Measurements from ENCODE around the gene PPP1R3E. TPM values are rescaled to one million over a fixed set of nuclear protein-coding genes. Genes with fewer than 3 reads are reported as not detected.

Gene PPP1R3E
- total RNA-seq, 4 donors from 2014 or later, result 15.3 to 29.9 (median 22.5) TPM

- H3K27ac ChIP-seq, result no peak overlapping the region
- no peak overlapping the region for H3K4me3 ChIP-seq
- no peaks in the 10 kb centered on the region for H3K9me3 ChIP-seq
- H3K27me3 ChIP-seq, result no peaks in the 10 kb centered on the region
- H3K36me3 ChIP-seq, result no peaks in the 10 kb centered on the region
- no peaks in the 10 kb centered on the region for H3K4me1 ChIP-seq
- 65% methylated on average over 4 of the region's 4 CpGs for WGBS
- DNase-seq (ENCODE audit: low spot score in 2 of 2), result no peak
- TF ChIP-seq POLR2AphosphoS5 (IDR thresholded peaks at IDR 0.05) (no peak), POLR2A (IDR thresholded peaks at IDR 0.05) (no peak), CTCF (IDR thresholded peaks at IDR 0.05) (no peak), EP300 (IDR thresholded peaks at IDR 0.05) (no peak)
Observed at GRCh38 chr14:23252420-23253333, 50.0 kb downstream of the PPP1R3E start.

- Histone ChIP-seq H3K27me3 (no peaks in the 10 kb centered on the region), H3K4me3 (no peak overlapping the region), H3K36me3 (no peaks in the 10 kb centered on the region), H3K27ac (no peak overlapping the region), H3K4me1 (no peaks in the 10 kb centered on the region), H3K9me3 (no peaks in the 10 kb centered on the region)
- no peak for TF ChIP-seq EP300 (IDR thresholded peaks at IDR 0.05)
- no peak for TF ChIP-seq POLR2A (IDR thresholded peaks at IDR 0.05)
- TF ChIP-seq POLR2AphosphoS5 (IDR thresholded peaks at IDR 0.05), result no peak
- no peak for DNase-seq (ENCODE audit: low spot score in 2 of 2)
- 57% methylated on average over 3 of the region's 3 CpGs for WGBS
Observed at GRCh38 chr14:23252006-23252405, 50.7 kb downstream of the PPP1R3E start.

GRCh38 chr14:23249824-23250223, 52.8 kb downstream of the PPP1R3E start:
- H3K36me3 ChIP-seq, result no peaks in the 10 kb centered on the region
- TF ChIP-seq POLR2A (IDR thresholded peaks at IDR 0.05) (no peak), CTCF (IDR thresholded peaks at IDR 0.05) (no peak), EP300 (IDR thresholded peaks at IDR 0.05) (no peak), POLR2AphosphoS5 (IDR thresholded peaks at IDR 0.05) (no peak)
- no peak overlapping the region for H3K4me3 ChIP-seq
- DNase-seq (ENCODE audit: low spot score in 2 of 2), result no peak
- H3K27ac ChIP-seq, result no peak overlapping the region
- no peaks in the 10 kb centered on the region for H3K4me1 ChIP-seq
- H3K27me3 ChIP-seq, result no peaks in the 10 kb centered on the region
- no peaks in the 10 kb centered on the region for H3K9me3 ChIP-seq
- WGBS, result 78% methylated on average over 6 of the region's 6 CpGs

- TF ChIP-seq POLR2A (IDR thresholded peaks at IDR 0.05) (no peak), CTCF (IDR thresholded peaks at IDR 0.05) (no peak), EP300 (IDR thresholded peaks at IDR 0.05) (no peak), POLR2AphosphoS5 (IDR thresholded peaks at IDR 0.05) (no peak)
- 91% methylated on average over 7 of the region's 7 CpGs for WGBS
Observed at GRCh38 chr14:23248601-23249000, 54.1 kb downstream of the PPP1R3E start.

More at GRCh38 chr14:23248601-23249000, 54.1 kb downstream of the PPP1R3E start:
- H3K27me3 ChIP-seq, result no peaks in the 10 kb centered on the region
- no peak for DNase-seq (ENCODE audit: low spot score in 2 of 2)
- no peaks in the 10 kb centered on the region for H3K9me3 ChIP-seq
- H3K4me1 ChIP-seq, result no peaks in the 10 kb centered on the region
- no peak overlapping the region for H3K27ac ChIP-seq
- H3K4me3 ChIP-seq, result no peak overlapping the region
- no peaks in the 10 kb centered on the region for H3K36me3 ChIP-seq

Other genes with a start within 250 kb of the PPP1R3E start
- gene CDH24, start 245.3 kb downstream of the PPP1R3E start, total RNA-seq, result 1 to 10 TPM; 3.4 to 8.4 (median 5.7) TPM
- 100 to 1,000 TPM in 2 of 4 donors, 10 to 100 TPM in 2; 78.7 to 217 (median 103) TPM for gene ACIN1, start 207.7 kb downstream of the PPP1R3E start, total RNA-seq
- gene C14orf119, start 207.4 kb downstream of the PPP1R3E start, total RNA-seq, result 10 to 100 TPM; 10.1 to 22.7 (median 18.6) TPM
- gene CIROP, start 197.9 kb downstream of the PPP1R3E start, total RNA-seq, result not detected
- gene CEBPE, start 183.6 kb downstream of the PPP1R3E start, total RNA-seq, result not detected
- 10 to 100 TPM; 45.2 to 67.7 (median 53.2) TPM for gene SLC7A8, start 119.2 kb downstream of the PPP1R3E start, total RNA-seq
- gene RNF212B, start 64.9 kb downstream of the PPP1R3E start, total RNA-seq, result not detected
- 10 to 100 TPM in 1 of 4 donors, 1 to 10 TPM in 3; 7.8 to 13.1 (median 8.5) TPM for gene HOMEZ, start 16.7 kb downstream of the PPP1R3E start, total RNA-seq
- 10 to 100 TPM; 35.4 to 48.4 (median 44.7) TPM for gene BCL2L2, start 4.0 kb upstream of the PPP1R3E start, total RNA-seq
- 100 to 1,000 TPM in 1 of 4 donors, 10 to 100 TPM in 3; 45.1 to 109 (median 58.8) TPM for gene PABPN1, start 18.6 kb upstream of the PPP1R3E start, total RNA-seq
- gene SLC22A17, start 50.0 kb upstream of the PPP1R3E start, total RNA-seq, result 10 to 100 TPM; 15.4 to 67.6 (median 22.5) TPM
- 10 to 100 TPM; 63.0 to 74.0 (median 64.8) TPM for gene EFS, start 62.3 kb upstream of the PPP1R3E start, total RNA-seq
- 1 to 10 TPM in 1 of 4 donors, under 1 TPM in 1, not detected in 2; 0.68 to 1.2 TPM for gene IL25, start 70.0 kb upstream of the PPP1R3E start, total RNA-seq
- gene CMTM5, start 74.2 kb upstream of the PPP1R3E start, total RNA-seq, result under 1 TPM in 1 of 4 donors, not detected in 3; 0.76 TPM
- not detected for gene MYH6, start 105.4 kb upstream of the PPP1R3E start, total RNA-seq
- not detected for gene MYH7, start 132.8 kb upstream of the PPP1R3E start, total RNA-seq
- 10 to 100 TPM; 31.1 to 61.4 (median 46.5) TPM for gene NGDN, start 166.8 kb upstream of the PPP1R3E start, total RNA-seq
- gene ZFHX2, start 248.9 kb upstream of the PPP1R3E start, total RNA-seq, result 1 to 10 TPM in 1 of 4 donors, under 1 TPM in 3; 0.16 to 1.4 (median 0.56) TPM